Loucy (cell line): ENCODE results near the gene TMBIM4.
A peak's percentile ranks its signal among the peaks of the same experiment; 100 is the strongest.

Experiments used
- H2AFZ ChIP-seq: fragments of 200-600 bp; sonication (generic); 2 replicates; pipeline ENCODE4 v1.6.0; 2016; ENCODE audit warnings: antibody characterized with exemption, mild to moderate bottlenecking, low read length, moderate library complexity
- H3F3A ChIP-seq: fragments of 200-600 bp; 2 replicates; pipeline ENCODE4 v1.6.0; 2016; ENCODE audit warnings: antibody characterized with exemption, low read depth, mild to moderate bottlenecking
- H3K27me3 ChIP-seq: fragments of 200-600 bp; sonication (generic); 2 replicates; pipeline ENCODE4 v1.6.1; 2014; ENCODE audit warnings: low read length, mild to moderate bottlenecking; ENCODE audit not compliant: insufficient read depth, poor library complexity, severe bottlenecking
- H3K36me3 ChIP-seq: fragments of 200-600 bp; sonication (generic); 2 replicates; pipeline ENCODE4 v1.6.1; 2016; ENCODE audit warnings: low read length; ENCODE audit not compliant: insufficient read depth
- H3K4me1 ChIP-seq: fragments of 200-600 bp; sonication (generic); 2 replicates; pipeline ENCODE4 v1.5.1; 2014; ENCODE audit warnings: low read length, mild to moderate bottlenecking; ENCODE audit not compliant: insufficient read depth, poor library complexity, severe bottlenecking
- H3K4me2 ChIP-seq: fragments of 200-600 bp; sonication (generic); 2 replicates; pipeline ENCODE4 v1.6.0; 2014; ENCODE audit warnings: antibody characterized with exemption, low read length, low read depth, mild to moderate bottlenecking; ENCODE audit not compliant: poor library complexity, severe bottlenecking
- H3K4me3 ChIP-seq: fragments of 200-600 bp; sonication (generic); 2 replicates; pipeline ENCODE4 v1.5.1; 2014; ENCODE audit warnings: low read length, mild to moderate bottlenecking, mixed read lengths; ENCODE audit not compliant: poor library complexity, severe bottlenecking
- H3K79me2 ChIP-seq: fragments of 200-600 bp; sonication (generic); 2 replicates; pipeline ENCODE4 v1.6.1; 2014; ENCODE audit warnings: low read length; ENCODE audit not compliant: insufficient read depth
- H3K9ac ChIP-seq: fragments of 200-600 bp; sonication (generic); 2 replicates; pipeline ENCODE4 v1.6.0; 2014; ENCODE audit warnings: mild to moderate bottlenecking, low read depth, low read length, moderate library complexity; ENCODE audit not compliant: poor library complexity, severe bottlenecking
- H3K9me2 ChIP-seq: fragments of 200-600 bp; sonication (generic); replicated peaks from 2 replicates; pipeline ENCODE4 v1.6.1; 2016; ENCODE audit warnings: low read depth, low read length, mixed read lengths
- H3K9me3 ChIP-seq: fragments of 200-600 bp; sonication (generic); 2 replicates; pipeline ENCODE4 v1.6.1; 2014; ENCODE audit warnings: mild to moderate bottlenecking, antibody characterized with exemption, low read length, low read depth; ENCODE audit not compliant: insufficient read depth
- H4K20me1 ChIP-seq: fragments of 200-600 bp; sonication (generic); 2 replicates; pipeline ENCODE4 v1.6.0; 2014; ENCODE audit warnings: antibody characterized with exemption, low read length, mild to moderate bottlenecking; ENCODE audit not compliant: insufficient read depth, poor library complexity, severe bottlenecking
- CTCF ChIP-seq: fragments of 200-600 bp; sonication (generic); conservative IDR thresholded peaks from 2 replicates; pipeline ENCODE4 v1.5.1; 2014; ENCODE audit warnings: mild to moderate bottlenecking, antibody characterized with exemption, low read length
- EZH2phosphoT487 ChIP-seq: fragments of 200-600 bp; IDR thresholded peaks from 2 replicates; pipeline ENCODE4 v1.6.1; 2018; ENCODE audit warnings: antibody characterized with exemption, mild to moderate bottlenecking, moderate library complexity, borderline replicate concordance

TMBIM4 gene

GRCh38 chr12:66109056-66109455, 60.7 kb downstream of the TMBIM4 start:
- H3F3A ChIP-seq: no peaks in the 10 kb centered on the region
- H3K9me2 ChIP-seq: no peaks in the 10 kb centered on the region
- H2AFZ ChIP-seq: no peak overlapping the region
- TF ChIP-seq CTCF: no peak
- TF ChIP-seq EZH2phosphoT487: no peak
- no peak overlapping the region for H3K4me2 ChIP-seq
- H3K4me3 ChIP-seq: no peak overlapping the region
- no peaks in the 10 kb centered on the region for H4K20me1 ChIP-seq
- no peaks in the 10 kb centered on the region for H3K27me3 ChIP-seq
- no peaks in the 10 kb centered on the region for H3K4me1 ChIP-seq
- H3K79me2 ChIP-seq: no peaks in the 10 kb centered on the region
- H3K9me3 ChIP-seq: no peaks in the 10 kb centered on the region
- H3K9ac ChIP-seq: no peak overlapping the region
- no peaks in the 10 kb centered on the region for H3K36me3 ChIP-seq

GRCh38 chr12:66108386-66108785, 61.4 kb downstream of the TMBIM4 start:
- H4K20me1 ChIP-seq: no peaks in the 10 kb centered on the region
- H2AFZ ChIP-seq: no peak overlapping the region
- no peaks in the 10 kb centered on the region for H3K36me3 ChIP-seq
- TF ChIP-seq EZH2phosphoT487: no peak
- TF ChIP-seq CTCF: no peak
- H3K9me2 ChIP-seq: no peaks in the 10 kb centered on the region
- no peaks in the 10 kb centered on the region for H3K4me1 ChIP-seq
- H3K79me2 ChIP-seq: no peaks in the 10 kb centered on the region
- H3K4me2 ChIP-seq: no peak overlapping the region
- H3F3A ChIP-seq: no peaks in the 10 kb centered on the region
- H3K9ac ChIP-seq: no peak overlapping the region
- no peaks in the 10 kb centered on the region for H3K9me3 ChIP-seq
- H3K27me3 ChIP-seq: no peaks in the 10 kb centered on the region
- no peak overlapping the region for H3K4me3 ChIP-seq

GRCh38 chr12:66107451-66107915, 62.3 kb downstream of the TMBIM4 start:
- H3K4me3 ChIP-seq: no peak overlapping the region
- H3K9me3 ChIP-seq: no peaks in the 10 kb centered on the region
- no peaks in the 10 kb centered on the region for H3K4me1 ChIP-seq
- H3K36me3 ChIP-seq: no peaks in the 10 kb centered on the region
- no peaks in the 10 kb centered on the region for H3F3A ChIP-seq
- no peak overlapping the region for H3K9ac ChIP-seq
- peak overlapping the region; percentile 49 for H2AFZ ChIP-seq
- H3K27me3 ChIP-seq: no peaks in the 10 kb centered on the region
- no peak overlapping the region for H3K4me2 ChIP-seq
- H4K20me1 ChIP-seq: no peaks in the 10 kb centered on the region
- TF ChIP-seq EZH2phosphoT487: no peak
- TF ChIP-seq CTCF: peak; percentile 81
- H3K79me2 ChIP-seq: no peaks in the 10 kb centered on the region
- no peaks in the 10 kb centered on the region for H3K9me2 ChIP-seq
